T-helper 9 cell (primary cell): Measurements from ENCODE around the gene ZNF76.

ENCODE experiments used
- DNase-seq: peaks from one replicate; pipeline ENCODE4 v3.0.0-alpha.2; 2020

Gene ZNF76

DNA sequence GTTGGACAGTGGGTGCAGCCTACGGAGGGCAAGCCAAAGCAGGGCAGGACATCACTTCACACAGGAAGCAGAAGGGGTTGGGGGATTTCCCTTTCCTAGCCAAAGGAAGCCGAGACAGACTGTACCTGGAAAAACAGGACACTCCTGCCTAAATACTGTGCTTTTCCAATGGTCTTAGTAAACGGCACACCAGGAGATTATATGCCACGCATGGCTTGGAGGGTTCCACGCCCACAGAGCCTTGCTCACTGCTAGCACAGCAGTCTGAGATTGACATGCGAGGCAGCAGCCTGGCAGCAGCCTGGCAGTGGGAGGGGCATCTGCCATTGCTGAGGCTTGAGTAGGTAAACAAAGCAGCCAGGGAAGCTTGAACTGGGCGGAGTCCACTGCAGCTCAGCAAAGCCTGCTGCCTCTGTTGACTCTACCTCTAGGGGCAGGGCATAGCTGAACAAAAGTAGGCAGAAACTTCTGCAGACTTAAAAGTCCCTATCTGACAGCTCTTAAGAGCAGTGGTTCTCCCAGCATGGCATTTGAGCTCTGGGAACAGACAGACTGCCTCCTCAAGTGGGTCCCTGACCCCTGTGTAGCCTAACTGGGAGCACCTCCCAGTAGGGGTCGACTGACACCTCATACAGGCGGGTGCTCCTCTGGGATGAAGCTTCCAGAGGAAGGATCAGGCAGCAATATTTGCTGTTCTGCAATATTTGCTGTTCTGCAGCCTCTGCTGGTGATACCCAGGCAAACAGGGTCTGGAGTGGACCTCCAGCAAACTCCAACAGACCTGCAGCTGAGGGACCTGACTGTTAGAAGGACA is 72.7 kb downstream of the ZNF76 start:
- DNase-seq, result peak; percentile 59

DNA sequence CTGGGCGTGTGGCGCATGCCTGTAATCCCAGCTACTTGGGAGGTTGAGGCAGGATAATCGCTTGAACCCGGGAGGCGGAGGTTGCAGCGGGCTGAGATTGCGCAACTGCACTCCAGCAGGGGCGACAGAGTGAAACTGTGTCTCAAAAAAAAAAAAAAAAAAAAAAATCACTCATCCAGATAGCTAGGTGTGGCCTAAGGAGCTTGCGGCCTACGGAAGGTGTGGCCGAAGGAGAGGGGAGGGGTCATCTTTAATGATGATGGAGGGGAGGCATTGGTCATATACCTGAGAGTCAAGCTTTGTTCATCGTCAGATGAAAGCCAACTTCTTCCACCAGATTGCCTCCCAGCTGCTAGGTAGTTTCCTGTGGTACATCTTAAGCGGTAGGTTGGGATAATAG is 82.0 kb downstream of the ZNF76 start:
- DNase-seq, result no peak

DNA sequence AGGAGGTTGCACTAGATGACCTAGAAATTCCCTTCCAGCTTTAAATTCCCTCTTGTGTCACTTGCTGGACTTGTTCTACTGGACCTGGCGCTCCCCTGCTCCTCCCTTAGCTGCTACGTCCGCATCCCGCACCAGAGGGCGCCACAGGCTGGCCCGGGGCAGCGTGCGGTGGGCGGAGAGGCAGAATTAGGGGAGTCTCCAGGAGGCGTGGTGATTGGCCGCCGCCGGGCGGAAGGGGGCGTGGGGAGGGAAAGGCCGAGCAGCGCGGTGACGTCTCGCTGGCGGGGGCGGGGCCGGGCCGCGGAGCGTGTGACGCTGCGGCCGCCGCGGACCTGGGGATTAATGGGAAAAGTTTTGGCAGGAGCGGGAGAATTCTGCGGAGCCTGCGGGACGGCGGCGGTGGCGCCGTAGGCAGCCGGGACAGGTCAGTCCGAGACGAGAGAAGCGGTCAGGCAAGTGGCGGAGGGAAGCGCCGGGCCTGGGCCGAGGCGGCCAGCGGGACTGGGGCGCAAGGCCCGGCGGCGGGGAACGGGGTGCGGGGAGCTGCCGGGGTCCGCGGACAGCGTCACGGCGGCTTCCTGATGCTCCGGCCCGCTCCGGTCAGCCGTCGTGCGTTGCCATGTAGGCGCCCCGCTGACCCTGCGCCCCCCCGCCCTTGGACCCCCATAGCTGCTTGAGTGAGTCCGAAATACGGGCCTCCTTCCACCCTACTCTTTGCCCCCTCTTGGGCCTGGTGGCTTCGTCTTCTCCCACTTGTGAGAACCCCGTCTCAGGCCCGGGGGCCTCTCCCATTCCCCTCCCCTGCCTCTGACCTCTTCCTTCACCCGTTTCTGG is 82.9 kb downstream of the ZNF76 start, which contains the start of gene PPARD:
Gene PPARD, plus strand, starts transcription at position 301 of the 834 bp plus-strand sequence. CDS start 68,530 bp downstream, outside the sequence.
- DNase-seq, result peak; percentile 98

DNA sequence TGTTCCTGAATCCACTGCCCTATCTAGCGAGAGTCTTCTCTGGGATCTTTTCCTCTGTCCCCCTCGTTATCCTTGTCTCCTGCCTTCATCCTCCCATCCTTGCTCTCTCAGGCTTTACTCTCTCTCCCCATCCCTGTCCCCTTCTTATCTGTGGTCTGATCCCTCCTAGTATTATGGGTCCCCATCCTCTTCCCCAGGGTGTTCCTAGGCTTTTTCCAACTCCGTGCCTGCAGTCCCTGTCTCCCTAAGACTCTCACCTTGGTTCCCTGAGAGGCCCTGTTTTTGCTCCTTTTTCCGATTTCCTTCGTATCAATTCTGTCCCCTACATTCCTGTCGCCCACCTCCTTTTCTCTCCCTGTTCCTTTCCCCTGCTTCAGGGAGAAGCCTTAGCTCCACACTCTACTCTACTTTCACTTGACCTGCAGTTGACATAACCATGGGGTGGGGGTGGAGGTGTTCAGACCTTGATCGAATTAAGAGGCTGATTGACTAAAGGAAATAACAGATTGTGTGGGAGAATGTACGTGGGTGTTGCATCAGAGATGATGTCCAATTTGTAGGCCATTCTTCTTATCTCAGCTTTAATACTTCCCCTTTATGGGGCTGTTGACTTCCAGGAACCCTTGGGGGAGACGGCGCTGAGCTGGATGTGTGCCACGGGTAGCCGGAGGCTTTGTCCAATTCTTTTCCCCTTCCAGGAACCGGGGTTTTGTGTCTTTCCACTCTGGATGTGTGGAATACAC is 83.7 kb downstream of the ZNF76 start:
- no peak for DNase-seq

DNA sequence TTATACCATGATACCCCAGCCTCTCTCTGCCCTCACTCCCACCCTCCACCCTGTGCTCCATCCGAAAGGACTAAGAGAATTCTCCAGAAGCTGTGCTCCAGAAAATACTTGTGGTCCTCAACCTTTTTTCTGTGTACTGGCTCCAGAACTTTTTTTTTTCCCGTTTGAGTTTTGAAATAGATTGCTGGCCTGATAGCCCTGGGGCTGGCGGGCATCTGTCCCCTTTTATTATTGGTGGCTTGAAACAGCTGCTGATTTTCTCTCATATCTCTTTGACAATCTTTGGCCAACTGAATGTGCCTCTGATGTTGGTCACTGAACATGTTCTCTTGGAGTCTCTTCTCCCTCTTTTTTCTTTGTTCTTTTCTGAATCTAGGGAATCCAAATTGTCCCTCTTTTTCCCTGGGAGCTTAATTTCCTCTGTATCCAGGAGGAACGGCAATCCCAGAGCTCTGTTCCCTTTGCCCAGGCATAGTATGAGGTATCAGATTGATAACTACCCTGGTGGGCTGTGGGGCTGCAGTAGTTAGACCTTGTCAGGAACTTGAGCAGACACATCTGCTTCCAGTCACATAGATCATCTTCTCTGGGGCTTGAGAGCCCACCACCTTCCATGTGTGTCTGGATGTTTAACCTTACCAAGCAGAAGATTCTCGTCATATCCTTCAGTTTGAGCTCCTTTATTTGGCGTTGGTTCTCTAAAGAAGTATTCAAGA is 84.5 kb downstream of the ZNF76 start:
- DNase-seq, result no peak
